ENCODE data around the gene EPB41.

DNA sequence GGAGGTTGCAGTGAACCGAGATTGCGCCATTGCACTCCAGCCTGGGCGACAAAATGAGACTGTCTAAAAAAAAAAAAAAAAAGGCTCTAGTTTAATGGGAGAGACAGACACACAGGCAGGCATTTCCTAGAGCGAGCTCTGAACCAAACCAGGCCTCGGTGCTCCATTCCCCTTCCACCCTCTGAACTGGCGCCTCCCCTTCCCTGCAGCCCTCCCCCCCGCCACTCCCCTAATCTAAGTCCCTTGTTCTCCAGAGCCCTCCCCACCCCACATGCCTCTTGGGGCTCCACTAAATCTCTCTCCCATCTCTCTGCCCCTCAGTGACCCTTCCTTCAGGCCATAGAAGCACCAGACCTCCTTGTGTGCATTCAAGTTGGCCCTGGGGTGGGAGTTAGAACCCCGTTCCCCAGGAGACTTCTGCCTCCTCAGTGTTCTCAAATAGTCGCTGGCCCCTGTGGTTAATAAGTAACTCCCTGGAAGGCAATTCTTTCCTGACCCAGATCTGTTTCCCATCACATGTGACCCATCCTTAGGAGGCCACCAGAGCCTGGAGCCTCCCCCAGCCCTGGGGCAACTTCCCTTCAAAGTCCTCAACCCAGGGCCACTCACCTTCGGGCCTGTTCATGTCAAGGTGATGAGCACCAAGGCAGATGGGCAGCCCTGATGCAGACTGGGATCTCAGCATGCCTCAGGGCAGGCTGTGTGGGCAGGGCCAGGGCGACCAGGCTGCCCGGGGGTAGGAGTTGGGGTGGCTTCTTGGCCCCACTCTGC, 42.6 kb upstream of the EPB41 start:
- no peak for TF ChIP-seq CTCF (IDR thresholded peaks at IDR 0.05; ENCODE audit: control extremely low read depth in 1 of 3, insufficient read depth in 1 of 3, low read depth in 1 of 3, low read length in 3 of 3)
- no peak for TF ChIP-seq YY1 (IDR thresholded peaks at IDR 0.05; ENCODE audit: low read depth, low read length)
- TF ChIP-seq EZH2 (IDR thresholded peaks at IDR 0.05; ENCODE audit: low read depth, low read length, severe bottlenecking) = no peak
- no peak for TF ChIP-seq SP1 (IDR thresholded peaks at IDR 0.05; ENCODE audit: low read depth, low read length)
- no peak for TF ChIP-seq POLR2AphosphoS5 (IDR thresholded peaks at IDR 0.05; ENCODE audit: low read depth, low read length)
- no peak for TF ChIP-seq RAD21 (IDR thresholded peaks at IDR 0.05 in 1 of 2, conservative IDR thresholded peaks at IDR 0.05 in 1 of 2; ENCODE audit: low read depth in 2 of 2, low read length in 2 of 2)
